RWPE1 (cell line): ENCODE data around the gene RFC5.

Experiments
- CTCF ChIA-PET: fragments of 350-600 bp; sonication (Branson Sonifier 250); formaldehyde crosslinking; extraction: SDS; loops from one replicate; lab custom pipeline; 2021; lab: Yijun Ruan, JAX
- POLR2A ChIA-PET: fragments of 400-600 bp; formaldehyde crosslinking; extraction: SDS; loops from one replicate; lab custom pipeline; 2020; ENCODE audit warnings: antibody characterized with exemption; ENCODE audit not compliant: low non-redundant PET; lab: Yijun Ruan, JAX
- DNase-seq: peaks from one replicate; pipeline ENCODE4 v3.0.0; 2012; ENCODE audit warnings: low spot score
- H3K27ac ChIP-seq: fragments of 450-650 bp; 2 replicates; pipeline ENCODE4 v1.5.1; 2017
- TF ChIP-seq, protein P1 (sequence below): fragments of 450-650 bp; conservative IDR thresholded peaks from 2 replicates; pipeline ENCODE4 v1.5.1; 2017; ENCODE audit warnings: low read depth, mild to moderate bottlenecking

RFC5 gene

DNA sequence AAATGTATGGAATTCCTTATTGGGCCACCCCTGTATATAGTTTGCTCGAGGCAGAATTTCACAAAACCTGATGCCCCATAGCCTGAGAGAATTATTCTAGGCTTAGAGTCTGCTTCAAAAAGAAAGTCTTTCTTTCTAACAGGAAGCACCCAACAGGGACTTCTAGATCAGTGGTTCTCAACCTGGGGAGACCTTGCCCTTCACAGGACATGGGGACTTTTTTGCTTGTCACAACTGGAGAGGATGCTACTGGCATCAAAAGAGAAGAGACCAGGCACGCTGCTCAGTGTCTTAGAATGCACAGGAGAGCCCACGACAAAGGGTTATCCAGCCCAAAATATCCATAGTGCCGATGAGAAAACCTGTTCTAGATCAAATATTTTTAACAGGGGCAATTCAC is 25.6 kb downstream of the RFC5 start:
- ChIA-PET CTCF (interaction anchor here (0.9 kb wide), 1 partner anchor 10 kb away, joined by 4 read pairs; no protein-coding TSS in a partner anchor), POLR2A (no interaction called here)
- H3K27ac ChIP-seq: no peak overlapping the region
- TF ChIP-seq, protein P1, sequence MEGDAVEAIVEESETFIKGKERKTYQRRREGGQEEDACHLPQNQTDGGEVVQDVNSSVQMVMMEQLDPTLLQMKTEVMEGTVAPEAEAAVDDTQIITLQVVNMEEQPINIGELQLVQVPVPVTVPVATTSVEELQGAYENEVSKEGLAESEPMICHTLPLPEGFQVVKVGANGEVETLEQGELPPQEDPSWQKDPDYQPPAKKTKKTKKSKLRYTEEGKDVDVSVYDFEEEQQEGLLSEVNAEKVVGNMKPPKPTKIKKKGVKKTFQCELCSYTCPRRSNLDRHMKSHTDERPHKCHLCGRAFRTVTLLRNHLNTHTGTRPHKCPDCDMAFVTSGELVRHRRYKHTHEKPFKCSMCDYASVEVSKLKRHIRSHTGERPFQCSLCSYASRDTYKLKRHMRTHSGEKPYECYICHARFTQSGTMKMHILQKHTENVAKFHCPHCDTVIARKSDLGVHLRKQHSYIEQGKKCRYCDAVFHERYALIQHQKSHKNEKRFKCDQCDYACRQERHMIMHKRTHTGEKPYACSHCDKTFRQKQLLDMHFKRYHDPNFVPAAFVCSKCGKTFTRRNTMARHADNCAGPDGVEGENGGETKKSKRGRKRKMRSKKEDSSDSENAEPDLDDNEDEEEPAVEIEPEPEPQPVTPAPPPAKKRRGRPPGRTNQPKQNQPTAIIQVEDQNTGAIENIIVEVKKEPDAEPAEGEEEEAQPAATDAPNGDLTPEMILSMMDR: no peak
- DNase-seq: no peak

DNA sequence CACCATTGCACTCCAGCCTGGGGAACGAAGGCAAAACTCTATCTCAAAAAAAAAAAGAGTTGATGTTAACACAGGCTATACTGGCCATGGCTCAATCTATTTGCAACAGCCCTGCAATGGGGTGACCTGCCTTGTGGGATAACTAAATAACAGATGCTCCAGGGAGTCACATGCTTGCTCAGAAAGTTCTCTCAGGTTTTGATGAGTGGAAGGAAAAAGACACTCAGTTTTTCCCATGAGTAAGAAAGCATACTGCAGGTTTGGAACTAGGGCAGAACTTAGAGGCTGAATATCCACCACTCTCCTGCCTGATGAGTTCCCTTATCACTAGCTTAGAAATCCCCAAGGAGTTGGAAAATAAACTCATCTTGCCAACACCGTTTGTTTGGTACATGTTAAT is 27.6 kb downstream of the RFC5 start:
- DNase-seq: no peak
- TF ChIP-seq, protein P1: no peak
- ChIA-PET CTCF (interaction anchor here (0.5 to 0.7 kb wide), 2 partner anchors 20 to 48 kb away, joined by 3 to 6 read pairs; no protein-coding TSS in a partner anchor), POLR2A (no interaction called here)
- no peak overlapping the region for H3K27ac ChIP-seq

DNA sequence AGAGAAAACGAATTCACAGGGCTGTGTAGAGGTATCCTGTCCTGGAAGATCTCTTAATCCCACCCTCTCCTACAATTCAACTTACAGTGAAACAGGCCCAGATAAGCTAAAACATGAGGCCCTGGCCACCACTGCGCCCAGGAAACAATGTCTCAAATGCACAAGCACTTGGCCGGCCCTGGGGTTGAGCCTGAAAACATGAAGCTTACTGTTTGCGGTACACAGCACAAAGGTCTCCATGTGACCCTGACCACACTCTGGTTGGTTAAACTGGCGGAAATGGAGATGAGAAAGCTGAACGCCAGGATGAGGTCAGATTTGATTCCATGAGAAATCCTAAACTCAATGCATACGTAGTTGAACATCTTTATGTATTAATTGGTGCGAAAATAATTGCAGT is 28.1 kb downstream of the RFC5 start:
- no peak for DNase-seq
- ChIA-PET POLR2A (no interaction called here), CTCF (interaction anchor here (0.5 kb wide), 1 partner anchor 19 kb away, joined by 3 read pairs; no protein-coding TSS in a partner anchor)

DNA sequence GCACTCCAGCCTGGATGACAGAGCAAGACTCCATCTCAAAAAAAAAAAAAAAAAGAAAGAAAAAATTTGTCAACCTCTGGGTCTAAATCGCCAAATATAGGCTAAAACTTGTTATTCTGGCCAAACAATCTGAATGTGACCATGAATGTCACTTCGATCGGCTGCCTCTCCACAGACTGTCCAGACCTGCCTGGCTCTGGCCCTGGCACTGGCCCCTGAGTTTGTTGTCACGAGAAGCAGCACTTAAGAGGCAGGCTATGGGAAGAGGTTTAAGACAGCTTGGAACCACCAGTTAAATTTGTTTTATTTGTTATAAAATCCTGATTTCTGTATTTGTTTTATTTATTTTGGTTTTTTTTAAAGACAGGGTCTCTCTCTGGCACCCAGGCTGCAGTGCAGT is 29.9 kb downstream of the RFC5 start:
- CTCF ChIA-PET: interaction anchor here (0.6 kb wide), 1 partner anchor 191 kb away, joined by 8 read pairs; no protein-coding TSS in a partner anchor
- H3K27ac ChIP-seq: no peak overlapping the region

More for the DNA sequence above, 28.1 kb downstream of the RFC5 start:
- no peak overlapping the region for H3K27ac ChIP-seq
- TF ChIP-seq, protein P1: no peak

DNA sequence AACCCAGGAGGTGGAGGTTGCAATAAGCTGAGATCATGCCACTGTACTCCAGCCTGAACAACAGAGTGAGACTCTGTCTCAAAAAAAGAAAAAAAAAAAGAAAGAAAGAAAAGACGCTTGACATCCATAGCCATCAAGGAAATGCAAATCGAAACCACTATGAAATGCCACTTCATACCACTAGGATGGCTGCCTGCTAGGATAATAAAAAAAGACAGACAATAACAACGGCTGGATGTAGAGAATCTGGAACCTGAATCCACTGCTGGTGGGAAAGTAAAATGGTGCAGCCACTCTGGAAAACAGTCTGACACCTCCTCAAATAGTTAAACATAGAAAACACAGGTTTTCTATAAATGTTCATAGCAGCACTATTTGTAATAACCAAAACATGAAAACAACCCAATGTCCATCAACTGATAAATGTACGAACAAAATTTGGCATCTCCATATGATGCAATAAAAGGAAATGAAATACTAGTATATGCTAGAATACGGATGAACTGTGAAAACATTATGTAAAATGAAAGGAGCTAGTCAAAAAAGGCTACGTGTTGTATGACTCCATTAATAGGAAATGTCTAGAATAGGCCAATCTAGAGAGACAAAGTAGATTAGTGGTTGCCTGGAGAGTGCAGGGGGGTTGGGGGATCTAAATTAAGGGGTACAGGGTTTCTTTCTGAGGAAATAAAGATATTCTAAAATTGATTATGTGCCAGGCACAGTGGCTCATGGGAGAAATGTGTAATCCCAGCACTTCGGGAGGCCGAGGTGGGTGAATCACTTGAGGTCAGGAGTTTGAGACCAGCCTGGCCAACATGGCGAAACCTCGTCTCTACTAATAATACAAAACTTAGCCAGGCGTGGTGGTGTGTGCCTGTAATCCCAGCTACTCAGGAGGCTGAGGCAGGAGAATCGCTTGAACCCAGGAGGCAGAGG is 34.7 kb downstream of the RFC5 start:
- DNase-seq: no peak
- peak overlapping the region; percentile 82 for H3K27ac ChIP-seq
- POLR2A ChIA-PET: no interaction called here
- CTCF ChIA-PET: interaction anchor here (0.5 kb wide), 1 partner anchor 1168 kb away, joined by 3 read pairs; no protein-coding TSS in a partner anchor
- TF ChIP-seq, protein P1: no peak

More for the DNA sequence above, 29.9 kb downstream of the RFC5 start:
- DNase-seq: no peak
- TF ChIP-seq, protein P1: no peak
- POLR2A ChIA-PET: no interaction called here

DNA sequence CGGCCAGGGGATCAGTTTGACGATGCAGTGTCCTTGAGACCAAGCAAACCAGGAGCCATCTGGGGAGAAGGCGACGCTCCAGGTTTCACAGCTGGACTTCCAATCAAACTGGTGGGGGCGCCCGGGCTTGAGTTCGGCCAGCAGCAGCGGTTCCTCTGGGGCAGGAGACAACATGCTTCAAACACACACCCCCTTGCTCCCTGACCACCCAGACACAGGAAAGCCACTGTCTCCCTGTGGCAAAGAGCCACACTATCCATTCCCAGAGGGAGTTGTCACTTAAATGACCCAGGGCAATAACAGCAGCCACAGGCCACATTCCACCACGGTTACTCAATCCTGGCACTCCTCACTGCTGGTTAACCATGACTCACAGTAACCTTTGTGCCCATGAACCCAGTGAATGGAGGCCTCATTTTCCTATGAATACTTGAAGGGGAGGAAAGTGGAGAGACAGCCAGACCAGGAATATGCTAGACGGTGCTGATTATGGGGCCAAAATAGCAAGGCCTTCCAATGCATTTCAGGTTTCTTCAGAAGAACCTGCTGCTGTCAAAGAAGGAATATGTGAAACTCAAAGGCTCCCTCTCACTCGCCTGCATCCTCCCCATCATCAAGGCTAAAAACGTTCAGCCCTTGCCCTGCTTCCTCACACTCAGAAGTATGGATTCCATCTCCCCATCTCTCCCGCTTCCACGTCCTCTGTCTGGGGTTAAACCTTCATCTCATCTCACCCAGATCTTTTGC is 36.0 kb downstream of the RFC5 start:
- peak; percentile 97 for DNase-seq
- TF ChIP-seq, protein P1: no peak
- peak overlapping the region; percentile 82 for H3K27ac ChIP-seq
- CTCF ChIA-PET: no interaction called here
- POLR2A ChIA-PET: no interaction called here
